ENCODE results near the gene MSL1. TPM values are rescaled to one million over a fixed set of nuclear protein-coding genes. Genes with fewer than 3 reads are reported as not detected.
"Not testable (repeated sequence)": the region's sequence is repeated elsewhere in the genome, so short reads cannot be mapped to it uniquely, and the experiment has no call there.

The MSL1 gene
- total RNA-seq, 4 donors from 2014 or later: 50.2 to 139 (median 61.9) TPM

DNA sequence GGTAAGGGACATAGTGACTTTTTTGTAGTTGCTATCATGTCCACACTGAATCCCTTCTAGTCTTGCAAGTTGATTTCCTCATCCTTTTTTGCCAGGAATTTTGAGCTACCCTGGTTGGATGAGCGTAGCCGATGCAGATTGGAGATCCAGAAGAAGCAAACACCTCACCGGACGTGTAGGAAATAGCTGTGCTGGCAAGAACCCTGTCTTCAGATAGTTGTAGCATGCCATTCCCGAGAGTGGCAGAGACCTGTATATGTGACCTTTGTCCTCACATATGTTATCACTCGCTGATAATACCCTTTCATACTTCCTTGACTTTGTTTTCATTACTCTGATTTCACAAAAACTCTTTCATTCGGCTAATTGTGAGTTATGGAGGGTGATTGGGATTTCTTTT lies 12.4 kb downstream of the MSL1 start:
- TF ChIP-seq, protein P1, sequence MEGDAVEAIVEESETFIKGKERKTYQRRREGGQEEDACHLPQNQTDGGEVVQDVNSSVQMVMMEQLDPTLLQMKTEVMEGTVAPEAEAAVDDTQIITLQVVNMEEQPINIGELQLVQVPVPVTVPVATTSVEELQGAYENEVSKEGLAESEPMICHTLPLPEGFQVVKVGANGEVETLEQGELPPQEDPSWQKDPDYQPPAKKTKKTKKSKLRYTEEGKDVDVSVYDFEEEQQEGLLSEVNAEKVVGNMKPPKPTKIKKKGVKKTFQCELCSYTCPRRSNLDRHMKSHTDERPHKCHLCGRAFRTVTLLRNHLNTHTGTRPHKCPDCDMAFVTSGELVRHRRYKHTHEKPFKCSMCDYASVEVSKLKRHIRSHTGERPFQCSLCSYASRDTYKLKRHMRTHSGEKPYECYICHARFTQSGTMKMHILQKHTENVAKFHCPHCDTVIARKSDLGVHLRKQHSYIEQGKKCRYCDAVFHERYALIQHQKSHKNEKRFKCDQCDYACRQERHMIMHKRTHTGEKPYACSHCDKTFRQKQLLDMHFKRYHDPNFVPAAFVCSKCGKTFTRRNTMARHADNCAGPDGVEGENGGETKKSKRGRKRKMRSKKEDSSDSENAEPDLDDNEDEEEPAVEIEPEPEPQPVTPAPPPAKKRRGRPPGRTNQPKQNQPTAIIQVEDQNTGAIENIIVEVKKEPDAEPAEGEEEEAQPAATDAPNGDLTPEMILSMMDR (IDR thresholded peaks at IDR 0.05): no peak
- no peak for ATAC-seq (ENCODE audit: low FRiP score)
- no peak for DNase-seq (ENCODE audit: low spot score)

DNA sequence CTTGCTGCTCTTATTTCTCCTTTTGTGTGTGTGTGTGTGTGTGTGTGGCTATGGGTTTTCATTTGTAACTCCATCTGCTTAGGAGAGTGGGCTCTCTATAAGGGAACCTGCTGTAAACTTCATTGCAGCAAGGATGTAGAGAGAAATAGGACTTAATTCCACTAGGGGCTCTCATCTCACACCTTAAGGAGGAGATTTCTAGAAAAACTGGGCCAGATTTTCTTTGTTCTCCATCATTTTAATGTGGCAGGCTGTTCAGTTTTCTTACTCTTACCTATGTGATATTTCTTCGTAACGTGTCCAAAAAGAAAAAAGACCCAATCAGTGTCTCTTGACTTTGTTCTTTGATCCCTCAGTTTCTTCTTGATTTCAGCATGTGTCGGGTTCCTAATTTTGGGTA lies 14.0 kb downstream of the MSL1 start:
- TF ChIP-seq, protein P1 (IDR thresholded peaks at IDR 0.05): no peak
- ATAC-seq (ENCODE audit: low FRiP score): no peak

DNA sequence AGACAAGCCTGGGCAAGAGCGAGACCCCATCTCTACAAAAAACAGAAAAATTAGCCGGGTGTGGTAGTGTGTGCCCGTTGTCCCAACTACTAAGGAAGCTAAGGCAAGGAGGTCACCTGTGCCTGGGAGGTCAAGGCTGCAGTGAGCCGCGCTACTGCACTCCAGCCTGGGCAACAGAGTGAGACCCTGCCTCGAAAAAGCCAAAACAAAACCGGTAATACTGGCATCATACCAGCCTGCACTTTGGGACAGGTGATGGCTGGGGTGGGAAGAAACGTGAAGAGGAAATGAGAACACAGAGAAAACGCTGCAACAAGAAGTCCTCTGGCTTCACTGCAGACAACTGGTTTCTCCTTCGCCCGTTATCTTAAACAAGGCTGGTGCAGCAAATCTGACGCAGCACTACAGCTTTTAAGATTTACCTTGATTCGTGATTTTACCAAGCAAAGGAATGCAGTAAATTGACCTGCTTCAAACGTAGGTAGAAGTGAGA lies 17.8 kb downstream of the MSL1 start:
- peak; percentile 2 for ATAC-seq (ENCODE audit: low FRiP score)
- TF ChIP-seq, protein P1 (IDR thresholded peaks at IDR 0.05): no peak
- no peak for DNase-seq (ENCODE audit: low spot score)

More for the DNA sequence above, 14.0 kb downstream of the MSL1 start:
- no peak for DNase-seq (ENCODE audit: low spot score)

DNA sequence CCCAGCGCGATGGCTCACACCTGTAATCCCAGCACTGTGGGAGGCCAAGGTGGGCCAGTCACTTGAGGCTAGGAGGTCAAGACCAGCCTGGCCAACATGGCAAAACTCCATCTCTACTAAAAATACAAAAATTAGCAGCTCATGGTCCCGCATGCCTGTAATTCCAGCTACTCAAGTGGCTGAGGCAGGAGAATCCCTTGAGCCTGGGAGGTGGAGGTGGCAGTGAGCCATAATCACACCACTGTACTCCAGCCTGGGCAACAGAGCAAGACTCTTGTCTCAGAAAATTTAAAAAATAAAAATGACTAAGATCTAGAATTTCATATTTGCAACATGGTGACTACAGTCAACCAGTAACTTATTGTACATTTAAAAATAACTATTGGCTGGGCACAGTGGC lies 21.4 kb downstream of the MSL1 start:
- DNase-seq (ENCODE audit: low spot score); ATAC-seq (ENCODE audit: low FRiP score): not testable (repeated sequence)

DNA sequence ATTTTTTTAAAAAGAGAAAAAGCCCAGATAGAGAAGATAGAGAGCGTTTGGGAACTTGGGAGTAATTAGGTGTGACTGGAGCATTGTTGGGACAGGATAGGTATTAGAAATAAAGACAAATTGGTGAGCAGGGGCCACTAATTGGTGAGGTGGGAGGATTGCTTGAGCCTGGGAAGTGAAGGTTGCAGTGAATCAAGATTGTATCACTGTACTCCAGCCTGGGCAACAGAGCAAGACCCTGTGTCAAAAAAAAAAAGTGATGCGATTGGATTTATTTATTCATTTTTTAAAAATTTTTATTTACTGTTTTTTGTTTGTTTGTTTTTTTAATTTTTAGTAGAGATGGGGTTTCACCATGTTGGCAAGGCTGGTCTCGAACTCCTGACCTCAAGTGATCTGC lies 23.7 kb downstream of the MSL1 start:
- no peak for ATAC-seq (ENCODE audit: low FRiP score)
- TF ChIP-seq, protein P1 (IDR thresholded peaks at IDR 0.05): no peak

DNA sequence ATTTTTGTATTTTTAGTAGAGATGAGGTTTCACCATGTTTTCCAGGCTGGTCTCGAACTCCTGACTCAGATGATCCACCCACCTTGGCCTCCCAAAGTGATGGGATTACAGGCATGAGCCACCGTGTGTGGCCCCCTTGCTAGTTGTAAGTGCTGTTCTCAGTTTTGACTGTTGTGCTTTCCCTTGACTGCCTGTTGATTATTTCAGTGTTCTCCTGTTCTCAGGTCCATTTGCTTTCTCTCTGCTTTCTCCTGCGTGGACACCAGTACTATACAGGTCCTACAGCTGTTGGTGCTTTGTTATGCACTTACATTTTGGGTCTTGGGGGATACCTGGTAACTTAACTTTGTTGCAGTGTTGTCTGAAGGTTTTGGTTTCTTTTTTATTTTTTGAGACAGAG lies 26.8 kb downstream of the MSL1 start:
- ATAC-seq (ENCODE audit: low FRiP score): no peak
- TF ChIP-seq, protein P1 (IDR thresholded peaks at IDR 0.05): no peak
- no peak for DNase-seq (ENCODE audit: low spot score)

More for the DNA sequence above, 23.7 kb downstream of the MSL1 start:
- DNase-seq (ENCODE audit: low spot score): no peak

DNA sequence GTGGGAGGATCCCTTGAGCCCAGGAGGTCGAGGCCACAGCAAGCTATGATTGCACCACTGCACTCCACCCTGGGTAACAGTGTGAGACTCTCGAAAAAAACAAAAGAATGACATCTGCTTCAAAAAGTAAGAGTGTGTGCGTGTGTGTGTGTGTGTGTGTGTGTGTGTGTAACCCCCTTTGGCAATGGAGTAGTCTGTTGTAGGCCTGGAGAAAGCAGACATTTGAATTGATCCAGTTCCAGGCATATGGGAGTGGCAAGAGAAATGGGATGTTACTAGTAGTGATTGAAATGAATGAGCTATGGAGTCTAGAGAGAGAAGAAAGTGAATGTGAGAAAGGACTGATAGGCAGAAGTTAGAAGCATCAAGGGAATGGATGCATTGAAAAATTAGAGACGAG lies 28.5 kb downstream of the MSL1 start:
- TF ChIP-seq, protein P1 (IDR thresholded peaks at IDR 0.05): no peak
- DNase-seq (ENCODE audit: low spot score): no peak
- no peak for ATAC-seq (ENCODE audit: low FRiP score)
